GM19395 (cell line): ENCODE data around the gene TMTC4.
A peak's percentile ranks its signal among the peaks of the same experiment; 100 is the strongest.
"Not testable (repeated sequence)": the region's sequence is repeated elsewhere in the genome, so short reads cannot be mapped to it uniquely, and the experiment has no call there.

ENCODE experiments used
- ATAC-seq: cut with Tn5 transposase; IDR thresholded peaks from one replicate; pipeline ENCODE4 v1.9.1; 2021; ENCODE audit warnings: mild to moderate bottlenecking, moderate library complexity; ENCODE audit not compliant: unreplicated experiment

TMTC4 gene

DNA sequence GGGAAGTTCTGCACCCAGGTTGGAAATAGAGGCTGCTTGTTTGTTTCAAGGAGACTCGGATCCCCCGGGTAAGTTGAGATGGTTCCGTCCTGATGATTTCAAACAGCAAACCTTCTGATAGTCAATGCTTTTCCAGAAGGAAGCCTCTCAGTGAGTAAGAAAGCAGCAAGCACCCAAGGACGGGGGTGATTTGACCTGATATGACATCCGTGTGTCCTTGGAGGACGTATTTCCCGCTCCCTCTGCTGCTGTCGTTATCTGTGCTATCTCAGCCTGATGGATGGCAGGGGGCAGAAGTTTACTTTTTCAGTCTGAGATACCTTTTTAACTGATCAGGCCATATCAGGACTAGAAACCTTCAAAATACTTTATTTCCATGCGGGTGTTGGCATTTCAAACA lies 80.3 kb downstream of the TMTC4 start:
- no peak for ATAC-seq

DNA sequence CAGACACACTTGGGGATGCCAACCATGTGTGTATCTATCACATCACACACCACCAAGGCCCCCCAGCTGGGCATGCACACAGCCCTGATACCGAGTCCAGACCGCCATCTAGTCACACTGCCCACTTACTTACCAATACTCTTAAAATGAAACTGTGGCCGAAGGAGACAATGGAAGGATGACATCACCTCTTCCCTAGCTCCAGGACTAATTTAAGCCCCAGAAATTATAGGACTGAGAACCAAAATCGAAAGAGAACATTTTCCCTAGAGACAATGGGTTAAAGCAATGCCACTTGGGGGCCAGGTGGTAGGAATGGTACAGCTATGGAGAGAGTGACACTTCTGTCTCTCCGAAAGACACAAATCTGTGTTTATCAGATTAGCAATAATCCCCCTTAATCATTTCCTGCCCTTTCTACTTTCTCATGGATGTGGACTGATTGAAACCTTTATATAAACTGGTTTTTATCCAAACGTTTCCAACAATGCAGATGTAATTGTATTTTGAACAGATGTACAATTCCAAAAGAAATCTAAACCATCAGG lies 85.3 kb downstream of the TMTC4 start:
- no peak for ATAC-seq

DNA sequence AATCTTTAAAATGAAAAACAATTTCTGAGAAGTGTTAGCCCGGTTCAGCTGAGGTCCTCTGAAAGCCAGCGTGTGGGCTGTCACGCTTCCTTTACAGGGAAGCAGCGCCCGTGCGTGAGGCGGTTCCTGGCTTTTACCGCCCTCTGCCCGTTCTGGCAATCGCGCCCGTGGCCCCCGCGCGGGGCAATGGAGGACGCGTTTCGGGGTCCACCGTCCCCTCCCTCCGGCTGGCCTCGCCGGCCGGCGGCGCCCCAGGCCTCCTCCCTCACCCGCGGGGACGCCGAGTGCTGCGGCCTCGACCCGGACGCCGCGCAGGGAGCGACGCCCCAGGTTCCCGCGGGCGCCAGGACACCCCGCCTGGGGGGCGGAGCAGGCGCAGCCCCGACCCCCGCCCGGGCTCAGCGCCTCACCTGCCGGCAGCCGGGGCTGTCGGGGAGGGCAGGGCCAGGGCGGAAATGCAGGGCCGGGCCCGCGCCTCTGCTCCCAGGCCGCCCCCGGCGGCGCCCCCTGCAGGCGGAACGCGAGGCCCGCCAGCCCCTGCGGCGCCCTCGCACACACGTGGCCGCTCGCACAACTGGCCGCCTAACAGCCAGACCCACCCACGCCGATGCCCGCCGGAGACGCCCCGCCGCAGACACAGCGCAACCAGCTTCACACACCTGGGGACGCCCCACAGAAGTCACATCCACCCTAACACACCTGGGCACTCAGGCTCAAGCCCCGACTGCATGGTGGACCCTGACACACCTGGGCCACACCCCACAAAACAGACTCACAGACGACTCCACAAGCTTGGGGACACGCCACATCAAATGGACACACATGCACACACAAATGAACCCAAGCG lies 86.0 kb downstream of the TMTC4 start, which contains the start of gene GGACT:
TSS of gene GGACT (minus strand) at position 459 of the 847 bp plus-strand sequence. CDS start 56,198 bp downstream, outside the sequence.
- peak; percentile 93 for ATAC-seq

DNA sequence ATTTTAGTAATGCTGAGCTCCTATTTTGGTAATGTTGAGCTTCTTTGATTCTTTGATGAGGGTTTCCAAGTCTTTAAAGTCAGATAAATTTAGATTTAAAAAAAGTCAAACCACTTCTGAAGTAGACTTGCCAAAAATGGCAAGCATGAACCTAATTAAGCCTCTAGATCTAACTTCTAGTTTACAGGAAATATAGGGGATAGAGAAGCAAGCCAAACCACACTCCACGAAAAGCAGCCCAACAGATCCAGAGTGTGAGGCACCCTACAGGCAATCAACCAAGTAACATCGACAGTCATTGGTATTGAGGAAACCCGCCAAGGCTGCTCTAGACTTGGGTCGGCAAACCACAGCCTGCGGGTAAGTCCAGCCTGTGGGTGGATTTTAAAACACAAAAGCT lies 89.7 kb downstream of the TMTC4 start:
- ATAC-seq: no peak

DNA sequence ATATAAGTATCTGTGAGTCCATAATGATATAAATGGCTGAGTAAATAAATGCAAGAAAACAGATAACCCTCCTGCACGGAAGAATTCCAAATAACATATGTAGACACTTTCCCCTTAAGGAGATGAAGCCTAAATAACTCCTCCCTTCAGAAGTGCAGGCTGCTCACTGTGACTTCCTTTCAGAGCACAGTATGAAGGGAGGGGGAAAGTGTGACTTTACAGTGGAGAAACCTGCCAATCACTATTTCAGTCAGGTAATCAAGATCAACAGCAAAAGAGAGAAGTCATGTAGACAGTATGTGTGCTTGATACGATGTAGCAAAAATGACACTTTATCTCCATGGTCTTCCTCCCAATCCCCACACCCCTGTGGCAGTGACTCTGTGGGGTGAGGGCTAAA lies 93.1 kb downstream of the TMTC4 start:
- no peak for ATAC-seq

DNA sequence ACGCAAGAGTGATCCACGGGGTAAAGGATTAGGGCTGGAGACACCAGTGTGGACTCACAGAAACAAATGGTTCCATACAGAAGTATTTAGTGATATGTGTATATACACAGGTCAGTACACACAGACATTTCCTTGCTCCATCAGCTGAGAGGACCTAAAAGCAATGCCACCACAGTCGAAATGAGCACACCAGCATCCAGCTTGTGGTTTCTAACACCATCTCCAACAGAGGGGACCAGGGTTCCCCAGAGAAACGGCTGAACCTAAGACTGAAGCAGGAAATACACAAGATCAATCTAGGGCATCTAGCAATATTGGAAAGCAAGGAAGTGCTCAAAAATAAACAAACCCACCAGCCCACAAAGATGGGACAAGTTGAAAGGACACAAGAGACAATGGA lies 93.6 kb downstream of the TMTC4 start:
- no peak for ATAC-seq

DNA sequence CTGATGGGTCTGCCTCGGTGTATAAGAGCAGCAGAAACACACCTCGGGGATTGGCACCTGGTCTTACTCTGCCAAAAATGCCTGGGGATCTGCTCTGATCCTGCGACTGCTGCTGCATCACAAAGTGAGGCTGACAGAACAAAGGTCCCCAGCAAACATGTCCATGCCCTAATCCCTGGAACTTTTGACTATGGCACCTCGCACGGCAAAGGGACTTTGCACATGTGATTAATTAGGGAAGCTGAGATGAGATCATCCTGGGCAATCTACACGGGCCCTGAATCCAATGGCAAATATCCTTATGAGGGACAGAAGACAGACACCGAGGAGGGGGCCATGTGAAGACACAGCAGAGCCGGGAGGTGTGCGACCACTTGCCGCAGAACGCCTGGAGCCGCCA lies 94.5 kb downstream of the TMTC4 start:
- ATAC-seq: no peak

DNA sequence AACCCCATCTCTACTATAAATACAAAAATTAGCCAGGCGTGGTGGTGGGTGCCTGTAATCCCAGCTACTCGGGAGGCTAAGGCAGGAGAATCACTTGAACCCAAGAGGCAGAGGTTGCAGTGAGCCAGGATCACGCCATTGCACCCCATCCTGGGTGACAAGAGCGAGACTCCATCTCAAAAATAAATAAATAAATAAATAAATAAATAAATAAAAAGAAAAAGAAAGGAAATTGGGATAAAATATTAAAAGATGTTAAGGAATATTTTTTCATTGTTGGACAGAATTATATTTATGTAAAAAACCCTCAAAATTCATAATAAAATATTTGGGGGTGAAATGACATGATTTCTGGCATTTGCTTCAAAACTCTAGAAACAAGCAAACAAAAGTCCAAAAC lies 97.4 kb downstream of the TMTC4 start:
- not testable (repeated sequence) for ATAC-seq

DNA sequence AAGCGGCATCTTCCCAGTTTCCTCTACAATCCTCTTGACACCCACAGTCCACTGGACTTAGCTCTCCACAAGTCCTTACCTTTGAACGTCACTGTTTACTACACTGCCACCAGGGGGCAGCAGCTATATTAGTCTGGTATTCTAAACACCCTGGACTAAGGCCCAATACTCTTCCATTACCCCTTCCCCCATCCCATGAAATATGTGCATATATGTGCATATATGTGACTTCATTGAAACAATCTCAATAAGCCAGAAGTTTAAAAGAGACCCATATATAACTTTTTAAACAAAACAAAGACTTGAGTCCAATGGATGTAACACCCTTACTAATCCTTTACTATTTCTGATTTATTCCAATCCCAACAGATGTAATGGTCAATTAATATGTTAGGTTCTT lies 101.5 kb downstream of the TMTC4 start:
- peak; percentile 98 for ATAC-seq

DNA sequence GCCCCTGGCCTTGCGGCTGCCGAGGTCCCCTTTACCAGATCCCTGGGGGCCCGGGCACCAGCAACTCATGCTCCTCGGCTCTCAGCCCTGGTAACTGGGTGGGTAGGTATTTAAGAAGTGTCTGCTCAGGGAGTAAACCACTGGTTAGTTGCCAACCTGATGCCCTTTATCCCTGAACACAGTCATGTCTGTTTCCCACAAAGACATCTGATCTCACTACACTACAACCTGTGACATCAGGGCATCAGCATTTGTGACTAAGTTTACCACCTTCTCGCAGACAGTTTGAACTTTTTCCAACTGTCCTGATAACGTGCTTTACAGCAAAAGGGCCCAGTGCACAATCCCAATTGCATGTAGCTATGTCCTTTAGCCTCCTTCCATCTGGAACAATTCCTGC lies 108.1 kb downstream of the TMTC4 start:
- ATAC-seq: no peak

DNA sequence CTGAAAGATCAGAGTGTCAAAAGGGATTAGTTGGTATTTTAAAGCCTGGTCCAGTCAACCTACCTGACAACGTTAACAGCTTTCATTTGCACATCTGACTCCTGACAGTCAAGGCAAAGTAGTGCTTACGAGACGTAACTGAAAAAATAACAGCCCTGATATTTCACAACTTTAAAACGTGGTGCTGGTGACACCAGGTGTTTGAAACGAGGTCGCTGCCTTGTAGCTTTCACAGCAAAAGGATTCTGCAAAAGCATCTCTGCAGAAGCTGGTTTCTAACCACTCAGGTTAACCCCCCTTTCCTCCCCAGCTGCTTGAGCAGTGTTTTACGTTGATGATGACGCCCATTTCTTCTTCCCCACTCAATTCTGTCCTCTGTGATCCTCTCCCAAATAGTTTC lies 109.3 kb downstream of the TMTC4 start:
- ATAC-seq: no peak

DNA sequence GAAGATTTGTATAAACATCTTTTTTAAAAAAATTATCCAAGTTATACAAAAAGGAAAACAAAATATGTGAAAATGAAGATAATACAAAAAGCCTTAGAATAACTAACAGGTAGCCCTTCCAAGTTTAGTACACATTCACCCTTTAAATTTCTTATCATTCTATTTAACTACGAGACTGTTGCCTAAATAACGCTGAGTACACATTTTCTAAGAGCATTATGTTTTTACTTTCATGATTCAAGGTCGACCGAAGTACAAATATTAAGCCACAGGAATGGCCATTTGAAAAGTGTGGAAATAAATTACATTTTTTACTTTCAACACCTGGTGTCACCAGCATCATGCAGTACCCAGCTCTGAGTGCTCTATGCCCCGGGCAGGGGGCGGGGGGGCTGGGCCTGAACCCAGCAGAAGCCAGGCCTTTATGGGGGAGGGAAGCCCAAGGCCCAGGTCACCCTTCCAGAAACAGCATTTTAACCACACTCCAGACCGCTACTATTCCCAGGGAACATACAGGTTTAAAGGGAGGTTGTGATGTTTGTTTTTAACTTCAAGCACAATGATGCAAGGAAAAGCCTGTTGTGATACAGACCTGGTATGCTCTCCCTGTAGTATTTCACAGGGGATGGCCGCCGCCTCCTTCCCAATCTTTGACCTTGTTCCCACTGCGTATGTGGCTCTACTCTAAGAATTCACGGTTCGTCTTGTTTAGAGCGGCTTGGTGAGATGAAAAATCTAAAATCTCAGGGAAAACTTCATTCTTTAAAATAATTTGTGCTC lies 110.0 kb downstream of the TMTC4 start:
- no peak for ATAC-seq

DNA sequence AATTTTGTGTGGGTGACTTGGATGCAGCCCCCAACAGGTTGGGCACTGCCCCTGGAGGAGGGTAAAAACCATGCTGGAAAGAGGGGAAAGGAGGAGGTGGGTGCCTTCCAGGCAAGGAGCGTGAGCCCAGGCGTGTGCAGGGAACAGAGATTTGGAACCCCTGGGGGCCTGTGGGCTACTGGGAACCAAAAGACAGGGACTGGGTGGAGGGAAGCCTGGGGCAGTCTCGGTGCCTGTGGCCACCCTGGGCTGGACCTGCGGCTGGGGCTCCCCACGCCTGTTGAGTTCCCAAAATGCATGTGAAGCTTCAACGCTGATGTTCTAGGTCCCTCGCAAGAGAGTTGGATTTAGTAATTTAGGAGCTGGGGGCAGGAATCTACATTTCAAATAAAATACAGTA lies 110.8 kb downstream of the TMTC4 start:
- ATAC-seq: no peak

DNA sequence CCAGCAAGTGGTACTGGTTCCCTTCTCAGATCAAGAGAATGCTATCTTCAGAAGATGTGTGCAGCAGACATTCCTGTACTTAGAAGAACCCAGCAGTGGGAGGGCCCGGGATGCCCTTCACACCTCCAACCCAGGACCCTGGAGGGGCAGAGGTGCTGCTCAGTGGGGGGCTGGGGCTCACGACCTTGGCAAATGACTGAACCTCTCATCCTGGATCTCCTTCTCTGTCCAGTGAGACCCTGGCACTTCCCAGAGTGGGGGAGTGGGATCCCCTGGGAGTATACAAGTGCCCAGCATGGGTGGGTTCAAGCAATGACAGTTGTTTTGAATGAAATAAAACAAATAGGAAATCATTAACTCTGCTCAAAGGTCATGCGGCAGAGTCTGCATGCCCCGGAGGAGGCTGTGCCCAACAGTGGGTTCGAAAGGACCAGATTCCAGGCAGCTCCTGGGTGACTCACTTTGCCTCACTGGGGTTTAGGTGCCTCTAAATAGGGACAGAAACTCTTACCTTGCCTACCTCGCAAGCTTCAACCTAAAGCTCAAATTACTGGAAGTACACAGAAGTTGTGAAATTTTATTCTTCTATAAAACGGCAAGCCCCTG lies 112.9 kb downstream of the TMTC4 start:
- no peak for ATAC-seq

DNA sequence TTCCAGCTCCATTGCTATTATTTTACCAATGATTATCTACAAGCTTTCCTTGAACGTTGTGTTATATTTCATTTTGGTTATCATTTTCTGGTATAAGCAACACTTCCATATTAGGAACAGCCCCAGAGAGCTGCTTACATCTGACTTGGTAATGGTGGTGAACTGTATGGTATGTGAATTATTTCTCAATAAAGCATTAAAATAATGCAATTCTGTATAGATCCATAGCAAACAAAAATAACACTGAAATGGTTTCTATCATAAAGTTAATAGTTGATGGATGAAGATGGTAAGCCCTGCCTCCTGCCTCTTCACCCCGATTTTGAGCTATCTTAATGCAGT lies 113.5 kb downstream of the TMTC4 start:
- no peak for ATAC-seq

DNA sequence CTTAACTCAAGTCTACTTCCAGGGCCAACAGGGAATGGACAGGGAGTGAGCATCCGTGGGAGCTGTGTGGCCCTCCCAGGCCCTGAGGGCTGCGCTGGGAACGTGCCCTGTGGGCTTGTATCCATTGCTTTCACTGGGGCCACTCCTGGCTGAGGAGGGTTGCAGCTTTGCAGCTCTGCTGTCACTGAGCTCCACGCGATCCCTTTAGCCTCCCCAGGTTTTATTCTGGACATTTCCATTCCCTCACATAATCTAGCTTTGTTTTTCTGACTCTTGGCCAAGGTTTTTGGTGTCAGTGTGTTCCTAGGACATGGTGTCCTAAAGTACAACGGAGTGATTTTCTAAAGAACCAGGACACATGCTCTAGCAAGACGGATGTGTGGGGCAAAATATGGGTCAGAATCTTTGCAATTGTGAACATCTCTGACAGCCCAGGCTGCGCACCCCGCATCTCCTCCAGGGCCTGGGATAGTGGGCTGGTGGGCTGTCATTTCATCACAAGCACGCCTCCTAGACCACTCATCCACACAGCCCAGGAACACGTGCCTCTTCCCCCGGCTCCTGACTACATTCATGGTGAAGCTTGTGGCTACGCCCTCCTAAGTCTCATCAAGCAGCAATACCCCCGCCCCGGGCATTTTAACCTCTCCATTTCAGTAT lies 114.0 kb downstream of the TMTC4 start:
- ATAC-seq: no peak

DNA sequence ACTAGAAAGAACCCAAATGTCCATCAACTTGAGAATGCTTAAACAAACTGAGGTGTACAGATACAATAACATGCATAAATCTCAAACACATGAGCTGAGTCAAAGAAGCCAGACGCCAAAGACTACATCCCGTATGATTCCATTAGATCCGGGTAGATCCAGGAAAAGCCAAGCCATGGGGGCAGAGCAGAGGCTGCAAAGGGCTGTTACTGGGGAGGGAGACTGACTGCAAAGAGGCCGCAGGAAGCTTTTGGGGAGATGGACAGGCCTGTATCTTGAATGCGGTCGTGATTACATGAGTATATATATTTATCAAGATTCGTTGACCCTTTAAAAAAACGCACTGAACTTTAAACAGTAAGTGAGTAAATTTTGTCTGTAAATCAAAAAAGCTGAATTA lies 114.7 kb downstream of the TMTC4 start:
- ATAC-seq: no peak
